GM13977 (cell line): Measurements from ENCODE around the gene IL34.

Experiments used
- DNase-seq: peaks from one replicate; pipeline ENCODE4 v3.0.0; 2012; ENCODE audit warnings: low spot score
- in situ Hi-C: fragments of 300-500 bp; cut with MboI; formaldehyde crosslinking; loops from one replicate; pipeline ENCODE4 v1.12.0; 2022; ENCODE audit warnings: low sequenced_read_pairs, low pct_unique_long_range_greater_than_20kb, mixed read lengths, inconsistent platforms; ENCODE audit not compliant: unreplicated experiment
- TF ChIP-seq, protein P1 (sequence below): IDR thresholded peaks from 2 replicates; pipeline ENCODE4 v1.5.1; 2012; ENCODE audit warnings: mild to moderate bottlenecking, control low read depth; ENCODE audit not compliant: insufficient read depth; ENCODE audit errors: extremely low read depth, missing control alignments

The IL34 gene

GRCh38 chr16:70602831-70603230, 43.5 kb upstream of the IL34 start:
- in situ Hi-C loops: no loop called here
- TF ChIP-seq, protein P1, sequence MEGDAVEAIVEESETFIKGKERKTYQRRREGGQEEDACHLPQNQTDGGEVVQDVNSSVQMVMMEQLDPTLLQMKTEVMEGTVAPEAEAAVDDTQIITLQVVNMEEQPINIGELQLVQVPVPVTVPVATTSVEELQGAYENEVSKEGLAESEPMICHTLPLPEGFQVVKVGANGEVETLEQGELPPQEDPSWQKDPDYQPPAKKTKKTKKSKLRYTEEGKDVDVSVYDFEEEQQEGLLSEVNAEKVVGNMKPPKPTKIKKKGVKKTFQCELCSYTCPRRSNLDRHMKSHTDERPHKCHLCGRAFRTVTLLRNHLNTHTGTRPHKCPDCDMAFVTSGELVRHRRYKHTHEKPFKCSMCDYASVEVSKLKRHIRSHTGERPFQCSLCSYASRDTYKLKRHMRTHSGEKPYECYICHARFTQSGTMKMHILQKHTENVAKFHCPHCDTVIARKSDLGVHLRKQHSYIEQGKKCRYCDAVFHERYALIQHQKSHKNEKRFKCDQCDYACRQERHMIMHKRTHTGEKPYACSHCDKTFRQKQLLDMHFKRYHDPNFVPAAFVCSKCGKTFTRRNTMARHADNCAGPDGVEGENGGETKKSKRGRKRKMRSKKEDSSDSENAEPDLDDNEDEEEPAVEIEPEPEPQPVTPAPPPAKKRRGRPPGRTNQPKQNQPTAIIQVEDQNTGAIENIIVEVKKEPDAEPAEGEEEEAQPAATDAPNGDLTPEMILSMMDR: no peak
- no peak for DNase-seq

DNA sequence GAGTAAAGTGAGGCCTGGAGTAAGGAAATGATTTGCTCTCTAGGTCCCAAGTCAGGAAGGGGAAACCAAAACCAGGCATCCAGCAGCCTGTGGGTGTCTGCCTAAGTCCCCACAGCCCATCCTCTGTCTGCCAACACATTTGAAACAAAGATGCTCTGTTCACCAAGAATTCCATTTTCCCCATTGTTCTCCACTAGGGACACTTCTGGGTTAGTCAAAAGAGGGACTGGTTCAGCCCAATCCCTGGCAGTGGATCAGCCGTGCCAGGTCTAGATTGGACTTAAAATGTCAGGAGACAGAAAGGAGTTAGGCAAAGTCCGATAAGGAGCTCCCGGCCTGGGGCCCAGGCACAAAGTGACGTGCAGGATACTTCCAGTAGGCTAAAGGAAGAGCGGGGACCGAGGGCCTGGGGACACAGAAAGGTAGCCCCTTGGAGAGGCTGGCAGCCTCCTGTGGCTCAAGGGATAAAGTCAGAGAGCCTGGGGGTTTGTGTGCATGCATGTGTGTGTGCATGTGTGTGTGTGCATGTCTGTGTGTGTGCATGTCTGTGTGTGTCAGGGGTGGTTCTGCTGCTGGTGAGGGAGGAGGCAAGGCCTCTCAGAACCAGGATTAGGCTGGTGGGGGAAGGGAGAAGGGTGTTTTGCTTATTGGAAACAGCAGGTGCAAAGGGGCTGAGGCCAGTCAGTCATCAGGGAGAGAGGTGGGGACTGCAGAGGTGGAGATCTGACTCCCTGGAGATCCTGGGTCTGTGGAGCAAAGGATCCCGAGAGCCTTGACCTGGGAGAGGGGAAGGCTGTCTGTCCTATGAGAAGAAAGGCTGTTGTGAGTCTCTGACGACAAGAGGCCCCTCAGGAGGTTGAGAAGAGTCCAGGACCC, 41.7 kb upstream of the IL34 start:
- in situ Hi-C loops: no loop called here
- TF ChIP-seq, protein P1: no peak
- no peak for DNase-seq

- in situ Hi-C loops: no loop called here
- DNase-seq: no peak
- TF ChIP-seq, protein P1: no peak
These were observed 41.1 kb upstream of the IL34 start for GRCh38 chr16:70605283-70605657.

DNA sequence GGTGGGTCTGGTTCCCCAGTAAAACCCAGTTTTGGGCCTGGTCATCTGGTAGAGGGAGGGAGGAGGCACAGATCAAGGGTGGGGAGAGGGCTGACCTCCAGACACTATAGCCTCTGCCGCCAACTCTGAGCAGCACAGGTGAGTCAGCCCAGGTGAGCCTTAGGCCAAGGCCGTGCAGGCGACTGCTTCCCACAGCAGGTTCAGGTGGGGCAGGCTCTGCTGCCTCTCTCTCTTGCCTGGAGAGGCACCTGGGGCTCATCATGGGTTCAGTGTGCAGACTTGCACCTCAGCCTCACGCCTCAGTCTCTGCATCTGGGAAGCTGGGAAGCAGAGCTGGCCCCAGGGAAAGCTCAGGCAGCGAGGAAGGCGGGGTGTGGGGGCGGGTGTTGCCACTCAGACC, 37.8 kb upstream of the IL34 start:
- DNase-seq: no peak

GRCh38 chr16:70610273-70611223, 35.8 kb upstream of the IL34 start:
- TF ChIP-seq, protein P1: no peak
- in situ Hi-C loops: no loop called here

More for the DNA sequence above, 37.8 kb upstream of the IL34 start:
- TF ChIP-seq, protein P1: no peak
- in situ Hi-C loops: no loop called here

GRCh38 chr16:70611224-70611598, 35.1 kb upstream of the IL34 start:
- in situ Hi-C loops: no loop called here
- TF ChIP-seq, protein P1: no peak
- no peak for DNase-seq

More at GRCh38 chr16:70610273-70611223, 35.8 kb upstream of the IL34 start:
- DNase-seq: no peak
